Stimulated activated CD8-positive, alpha-beta memory T cell treated with anti-CD3 and anti-CD28 coated beads, Interleukin-15, amount 100 ng/mL, for 4 hours (primary cell): ENCODE data around the gene AMDHD2.
A peak's percentile ranks its signal among the peaks of the same experiment; 100 is the strongest.

Source experiments
- DNase-seq, 2 donors: peaks; one replicate each; pipeline ENCODE4 v3.0.0-alpha.2; 2020; ENCODE audit warnings: low read depth in 2 of 2

The AMDHD2 gene

DNA sequence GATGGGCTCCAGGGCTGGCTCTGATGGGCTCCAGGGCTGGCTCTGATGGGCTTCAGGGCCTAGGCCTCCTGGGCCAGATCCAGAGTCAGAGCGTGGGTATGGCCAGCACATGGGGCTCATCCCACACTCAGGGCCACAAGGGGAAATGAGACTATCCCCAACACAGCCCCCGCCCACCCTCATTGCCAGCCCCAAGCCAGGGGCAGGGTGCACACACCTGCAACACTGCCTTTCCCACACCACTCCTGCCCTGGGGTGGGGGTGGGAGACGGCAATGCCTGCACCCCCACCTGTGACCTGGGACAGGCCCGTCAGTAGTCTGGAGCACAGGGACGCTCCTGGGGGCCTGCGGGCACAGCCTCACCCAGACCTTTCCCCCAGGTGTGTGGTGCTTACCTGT, 20.7 kb upstream of the AMDHD2 start:
- no peak for DNase-seq

DNA sequence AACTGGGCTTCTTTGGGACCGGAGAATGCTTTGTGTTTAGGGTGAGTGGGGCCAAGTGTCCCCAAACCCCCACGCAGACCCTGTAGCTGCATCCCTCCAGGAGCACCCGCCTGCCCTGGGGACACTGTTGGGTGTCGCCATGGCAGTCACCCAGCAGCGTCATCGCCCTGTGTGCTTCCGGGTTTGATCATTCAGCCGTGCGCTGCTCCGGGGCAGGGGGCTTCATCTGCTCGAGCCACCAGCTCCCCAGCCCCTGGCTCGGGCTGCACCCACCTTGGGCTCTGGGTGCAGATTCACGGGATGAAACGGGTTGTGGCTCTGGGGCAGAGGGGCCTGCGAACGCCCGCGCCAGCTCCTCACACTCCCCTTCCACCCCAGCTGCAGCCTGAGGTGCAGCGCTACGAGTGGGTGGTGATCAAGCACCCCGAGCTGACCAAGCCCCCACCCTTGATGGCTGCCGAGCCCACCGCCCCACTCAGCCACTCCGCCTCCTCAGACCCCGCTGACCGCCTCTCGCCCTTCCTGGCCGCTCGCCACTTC, 20.2 kb upstream of the AMDHD2 start:
- no peak for DNase-seq

DNA sequence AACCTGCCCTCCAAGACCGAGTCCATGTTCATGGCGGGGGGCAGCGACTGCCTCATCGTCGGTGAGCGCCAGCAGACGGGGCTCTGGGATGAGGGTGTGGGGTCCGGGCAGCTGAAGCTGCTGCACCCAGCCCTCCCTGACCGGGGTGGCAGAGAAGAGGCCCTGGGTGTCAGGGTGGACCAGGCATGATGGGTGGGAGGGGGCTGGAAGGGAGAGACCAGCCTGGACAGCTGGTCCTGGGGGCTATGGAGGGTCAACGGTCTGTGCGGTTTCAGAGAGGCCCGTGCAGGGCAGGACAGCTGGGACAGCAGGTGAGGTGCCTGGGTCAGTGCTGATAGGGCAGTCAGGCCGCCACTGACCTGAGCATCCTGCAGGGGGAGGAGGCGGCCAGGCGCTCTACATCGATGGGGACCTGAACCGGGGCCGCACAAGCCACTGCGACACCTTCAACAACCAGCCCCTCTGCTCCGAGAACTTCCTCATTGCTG, 19.7 kb upstream of the AMDHD2 start:
- DNase-seq, result no peak

GRCh38 chr16:2500918-2501750, 19.0 kb upstream of the AMDHD2 start:
- DNase-seq, result peak; percentile 49 to 58

- DNase-seq, result no peak
These were observed 17.9 kb upstream of the AMDHD2 start for GRCh38 chr16:2501946-2502895.

- DNase-seq, result no peak
These were observed 14.5 kb upstream of the AMDHD2 start for GRCh38 chr16:2505695-2506094.

- DNase-seq, result no peak
These were observed 13.0 kb upstream of the AMDHD2 start for GRCh38 chr16:2507052-2507659.

GRCh38 chr16:2507665-2508064, 12.5 kb upstream of the AMDHD2 start:
- DNase-seq, result no peak

GRCh38 chr16:2508722-2509400, 11.3 kb upstream of the AMDHD2 start:
- no peak for DNase-seq

DNA sequence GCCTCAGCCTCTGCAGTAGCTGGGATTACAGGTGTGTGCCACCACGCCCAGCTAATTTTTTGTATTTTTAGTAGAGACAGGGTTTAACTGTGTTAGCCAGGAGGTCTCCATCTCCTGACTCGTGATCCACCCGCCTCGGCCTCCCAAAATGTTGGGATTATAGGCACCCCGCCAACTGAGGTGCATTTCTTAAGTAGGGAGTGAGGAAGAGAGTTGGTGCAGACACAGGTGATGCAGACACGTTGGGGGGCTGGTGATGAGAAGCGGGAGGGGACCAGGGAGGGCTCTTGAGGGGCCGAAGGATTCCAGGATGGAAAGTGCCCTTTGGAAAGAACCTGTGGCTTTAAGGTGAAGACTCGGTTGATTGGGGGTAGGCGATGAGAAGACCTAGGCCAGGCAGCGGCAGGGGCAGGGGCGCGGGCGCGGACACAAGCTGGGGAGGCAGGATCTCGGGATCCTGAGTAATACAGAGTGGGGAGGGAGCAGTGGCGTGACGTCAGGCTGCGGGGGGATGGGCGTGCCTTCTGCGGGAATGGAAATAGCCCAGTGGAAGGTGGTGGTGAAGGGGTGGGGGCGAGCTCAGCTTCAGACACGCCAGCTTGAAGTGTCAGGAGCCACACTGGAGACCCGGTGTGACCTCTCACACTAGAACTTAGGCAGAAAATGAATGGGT, 8.9 kb upstream of the AMDHD2 start:
- no peak for DNase-seq

- no peak for DNase-seq
These were observed 8.0 kb upstream of the AMDHD2 start for GRCh38 chr16:2511996-2512734.

DNA sequence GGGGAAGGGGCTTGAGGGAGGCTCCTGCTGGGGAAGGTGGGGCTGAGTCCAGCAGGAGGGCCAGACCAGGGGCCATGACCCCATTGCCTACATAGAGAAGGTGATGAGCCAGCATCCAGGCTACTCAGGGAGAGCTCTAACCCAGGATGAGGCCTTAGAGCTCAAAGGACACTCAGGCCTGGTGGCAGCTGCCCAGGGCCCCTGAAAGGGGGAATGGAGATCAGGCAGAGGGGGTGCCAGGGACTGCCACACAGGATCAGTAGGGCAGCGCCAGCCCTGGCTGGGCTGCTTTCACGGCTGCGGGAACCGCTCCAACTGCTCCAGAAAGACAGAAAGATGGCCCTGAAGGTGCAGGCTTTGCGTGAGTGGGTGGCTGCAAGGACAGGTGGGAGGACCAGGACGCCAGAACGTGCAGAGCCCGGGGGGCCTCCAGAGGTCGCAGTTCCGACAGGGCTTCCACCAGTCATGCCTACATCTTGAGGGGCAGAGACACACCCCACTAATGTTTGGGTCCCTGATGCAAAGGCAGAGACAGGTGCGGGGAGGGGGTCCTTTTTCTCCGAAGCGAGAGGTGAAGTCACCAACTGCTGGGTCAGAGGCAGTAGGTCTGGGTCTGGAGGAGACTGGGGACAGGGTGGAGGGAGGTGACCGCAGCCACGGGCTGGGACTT, 7.3 kb upstream of the AMDHD2 start:
- no peak for DNase-seq

GRCh38 chr16:2513405-2514332, 6.5 kb upstream of the AMDHD2 start, which contains the start of gene ATP6V0C:
ATP6V0C (plus strand) TSS chr16:2513952; CDS start chr16:2514104, 152 bp downstream.
- DNase-seq, result peak; percentile 69 to 81

- no peak for DNase-seq
These were observed 5.6 kb upstream of the AMDHD2 start for GRCh38 chr16:2514333-2515179.

DNA sequence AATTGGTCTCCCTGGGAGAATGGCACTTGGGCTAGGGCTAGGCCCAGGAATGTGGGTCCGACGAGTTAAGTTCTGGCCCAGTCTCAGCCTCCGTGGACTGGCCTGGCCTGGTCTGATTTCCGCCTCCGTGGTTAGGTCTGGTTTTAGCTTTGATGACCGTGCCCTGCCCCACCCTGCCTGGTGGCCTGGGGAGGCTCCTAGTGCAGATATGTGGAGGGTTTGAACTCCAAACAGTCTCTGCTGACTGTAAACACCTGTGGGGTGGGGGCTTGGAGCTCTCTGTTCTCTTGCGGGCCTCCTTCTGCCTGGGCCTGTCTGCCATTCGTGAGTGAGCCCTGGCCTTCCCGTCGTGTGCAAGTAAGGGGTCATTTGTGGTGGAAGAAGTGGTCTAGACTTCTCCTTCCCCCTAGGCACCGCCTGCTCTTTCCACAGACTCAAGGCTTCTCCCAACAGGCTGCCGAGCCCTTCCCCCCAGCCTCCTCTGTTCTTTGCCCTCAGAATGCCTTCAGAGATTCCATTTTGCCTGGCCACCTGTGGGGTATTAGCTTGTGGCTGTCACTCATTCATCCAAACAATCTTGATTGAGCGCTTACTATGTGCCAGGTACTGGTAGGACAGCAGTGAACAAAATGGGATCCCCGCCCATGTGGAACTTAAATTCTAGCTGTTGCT, 4.9 kb upstream of the AMDHD2 start:
- DNase-seq, result no peak

GRCh38 chr16:2516391-2517240, 3.6 kb upstream of the AMDHD2 start:
- no peak for DNase-seq
